BJ (cell line): Measurements from ENCODE around the gene QARS1. TPM values are rescaled to one million over a fixed set of nuclear protein-coding genes. Genes with fewer than 3 reads are reported as not detected.

Experiments used
- CTCF ChIA-PET: fragments of 350-600 bp; formaldehyde crosslinking; extraction: SDS; loops from one replicate; lab custom pipeline; 2021; ENCODE audit warnings: antibody characterized with exemption, inconsistent platforms; lab: Yijun Ruan, JAX
- POLR2A ChIA-PET: fragments of 300-600 bp; sonication (Branson Sonifier 250); formaldehyde crosslinking; extraction: SDS; loops from one replicate; lab custom pipeline; 2021; ENCODE audit warnings: antibody characterized with exemption; lab: Charles Lee
- DNase-seq: peaks from one replicate; pipeline ENCODE4 v3.0.0-alpha.2; 2011; ENCODE audit warnings: low read depth
- H3K27me3 ChIP-seq: 2 replicates; pipeline ENCODE4 v1.6.0; 2011; ENCODE audit warnings: low read length; ENCODE audit not compliant: control insufficient read depth, insufficient read depth
- H3K36me3 ChIP-seq: 2 replicates; pipeline ENCODE4 v1.5.1; 2011; ENCODE audit warnings: low read length; ENCODE audit not compliant: control insufficient read depth, insufficient read depth
- H3K4me3 ChIP-seq: 2 replicates; pipeline ENCODE4 v1.5.1; 2011; ENCODE audit warnings: low read depth, mild to moderate bottlenecking, control low read depth, low read length
- polyA plus RNA-seq: library from polyadenylated mRNA; depleted of rRNA; stranded (reverse); fragments of >200 nt; gene quantifications from 2 replicates; pipeline ENCODE4 v1.2.3, GENCODE V29; 2011
- TF ChIP-seq, protein P1 (sequence below): IDR thresholded peaks from 2 replicates; pipeline ENCODE4 v1.5.1; 2011; ENCODE audit warnings: low read depth, mild to moderate bottlenecking, control low read depth, inconsistent platforms, low read length, moderate library complexity; ENCODE audit not compliant: insufficient read depth

Gene QARS1
- polyA plus RNA-seq, 1 experiment, result 339 TPM

DNA sequence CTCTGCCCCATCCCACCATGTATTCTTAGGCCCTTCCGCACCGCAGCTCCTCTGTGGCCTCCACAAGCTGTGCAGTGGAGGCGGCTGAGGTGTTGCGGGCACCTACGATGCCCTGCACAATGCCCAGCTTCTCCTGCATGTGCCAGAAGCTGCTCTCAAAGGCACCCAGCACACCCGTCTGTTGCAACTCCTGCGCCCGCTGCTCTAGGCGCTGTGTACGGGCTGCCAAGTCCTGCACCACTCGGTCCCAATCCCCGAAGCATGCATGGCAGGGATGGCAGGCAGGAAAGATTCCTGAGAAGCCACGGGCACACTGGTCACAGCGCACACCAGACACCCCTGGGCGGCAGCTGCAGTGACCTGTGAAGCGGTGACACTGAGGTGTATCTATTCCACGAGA, 19.1 kb upstream of the QARS1 start:
- ChIA-PET CTCF (interaction anchor here (0.9 kb wide), 1 partner anchor 36 kb away, joined by 3 read pairs; no protein-coding TSS in a partner anchor), POLR2A (no interaction called here)
- H3K36me3 ChIP-seq, result peaks cover 54% of the 10 kb centered on the region
- H3K27me3 ChIP-seq, result no peaks in the 10 kb centered on the region
- TF ChIP-seq, protein P1, sequence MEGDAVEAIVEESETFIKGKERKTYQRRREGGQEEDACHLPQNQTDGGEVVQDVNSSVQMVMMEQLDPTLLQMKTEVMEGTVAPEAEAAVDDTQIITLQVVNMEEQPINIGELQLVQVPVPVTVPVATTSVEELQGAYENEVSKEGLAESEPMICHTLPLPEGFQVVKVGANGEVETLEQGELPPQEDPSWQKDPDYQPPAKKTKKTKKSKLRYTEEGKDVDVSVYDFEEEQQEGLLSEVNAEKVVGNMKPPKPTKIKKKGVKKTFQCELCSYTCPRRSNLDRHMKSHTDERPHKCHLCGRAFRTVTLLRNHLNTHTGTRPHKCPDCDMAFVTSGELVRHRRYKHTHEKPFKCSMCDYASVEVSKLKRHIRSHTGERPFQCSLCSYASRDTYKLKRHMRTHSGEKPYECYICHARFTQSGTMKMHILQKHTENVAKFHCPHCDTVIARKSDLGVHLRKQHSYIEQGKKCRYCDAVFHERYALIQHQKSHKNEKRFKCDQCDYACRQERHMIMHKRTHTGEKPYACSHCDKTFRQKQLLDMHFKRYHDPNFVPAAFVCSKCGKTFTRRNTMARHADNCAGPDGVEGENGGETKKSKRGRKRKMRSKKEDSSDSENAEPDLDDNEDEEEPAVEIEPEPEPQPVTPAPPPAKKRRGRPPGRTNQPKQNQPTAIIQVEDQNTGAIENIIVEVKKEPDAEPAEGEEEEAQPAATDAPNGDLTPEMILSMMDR, result no peak
- H3K4me3 ChIP-seq, result no peak overlapping the region
- DNase-seq, result no peak

DNA sequence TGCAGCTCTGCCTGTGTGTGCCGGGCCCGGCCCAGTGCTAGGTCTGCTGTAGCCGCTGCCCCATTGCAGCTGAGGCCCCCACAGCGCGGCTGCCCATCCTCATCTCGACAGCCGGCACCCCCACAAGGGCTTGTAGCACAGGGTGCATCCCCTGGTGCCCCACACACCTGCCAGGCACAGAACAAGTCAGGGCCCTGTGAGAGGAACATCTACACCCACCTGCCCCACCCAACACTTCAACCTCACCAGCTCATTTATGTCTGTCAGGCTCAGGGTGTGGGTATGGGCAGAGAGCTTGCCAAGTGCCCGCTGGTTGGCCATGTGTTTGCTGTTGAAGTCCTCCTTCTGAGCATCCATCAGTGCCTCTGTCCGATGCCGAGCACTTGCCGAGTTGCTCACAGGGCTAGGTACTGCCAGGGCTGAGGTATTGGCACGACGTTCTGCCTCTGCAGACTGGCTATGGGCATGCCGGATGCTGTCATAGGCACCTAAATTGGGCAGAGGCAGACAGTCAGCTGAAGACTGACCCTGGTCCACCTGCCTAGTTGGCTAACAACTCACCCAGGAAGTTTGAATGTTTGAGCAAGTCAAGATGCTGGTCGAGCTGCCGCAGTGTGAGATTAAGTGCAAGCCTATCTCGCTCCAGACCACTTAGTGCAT, 18.5 kb upstream of the QARS1 start:
- POLR2A ChIA-PET, result no interaction called here
- no peak for DNase-seq
- no peak overlapping the region for H3K4me3 ChIP-seq
- H3K36me3 ChIP-seq, result peaks cover 50% of the 10 kb centered on the region
- CTCF ChIA-PET, result interaction anchor here (0.9 kb wide), 1 partner anchor 36 kb away, joined by 3 read pairs; no protein-coding TSS in a partner anchor
- no peaks in the 10 kb centered on the region for H3K27me3 ChIP-seq
- TF ChIP-seq, protein P1, result no peak

DNA sequence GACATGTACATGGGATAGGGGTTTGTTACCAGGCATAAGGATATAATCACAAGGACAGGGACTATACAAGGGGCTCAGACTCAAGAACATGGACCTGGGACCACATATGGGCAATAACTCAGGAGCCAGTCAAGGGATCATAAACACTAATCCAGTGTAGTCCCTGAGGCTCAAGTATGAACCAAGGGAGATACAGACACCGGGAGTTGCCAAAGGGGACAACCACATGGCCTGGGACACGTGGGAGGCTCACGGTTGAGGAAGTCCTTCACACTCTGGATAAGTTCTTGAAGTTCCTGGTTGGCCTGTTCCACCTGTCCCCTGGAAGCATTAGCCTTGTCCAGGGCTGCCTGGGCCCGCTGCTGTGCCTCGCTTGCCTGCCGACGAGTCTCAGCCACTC, 17.9 kb upstream of the QARS1 start:
- peaks cover 55% of the 10 kb centered on the region for H3K36me3 ChIP-seq
- H3K4me3 ChIP-seq, result no peak overlapping the region
- ChIA-PET POLR2A (no interaction called here), CTCF (no interaction called here)
- TF ChIP-seq, protein P1, result no peak
- no peak for DNase-seq
- no peaks in the 10 kb centered on the region for H3K27me3 ChIP-seq

DNA sequence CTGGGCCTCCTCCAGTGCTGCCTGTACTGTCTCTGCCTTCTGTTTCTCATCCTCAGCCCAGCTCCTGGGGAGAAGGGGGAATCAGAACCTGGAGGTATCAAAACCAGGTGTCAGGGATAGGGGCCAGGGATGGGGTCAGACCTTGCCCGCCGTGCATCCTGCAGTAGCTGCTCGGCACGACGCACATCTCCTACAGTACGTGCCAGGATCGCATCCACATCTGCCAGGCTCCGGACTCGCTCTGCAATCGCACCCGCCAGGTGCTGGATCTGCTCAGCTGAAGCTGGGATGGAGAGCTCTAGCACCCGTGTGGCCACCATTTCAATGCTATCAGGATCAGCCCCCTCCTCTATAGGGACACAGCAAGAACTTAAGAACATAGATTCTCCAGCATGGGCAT, 17.5 kb upstream of the QARS1 start:
- Histone ChIP-seq H3K27me3 (no peaks in the 10 kb centered on the region), H3K4me3 (no peak overlapping the region), H3K36me3 (peaks cover 59% of the 10 kb centered on the region)
- TF ChIP-seq, protein P1, result no peak
- ChIA-PET CTCF (interaction anchor here (2.6 kb wide), 1 partner anchor 11 kb away, joined by 12 read pairs; the partner anchor contains the start of gene LAMB2), POLR2A (interaction anchor here (2.2 kb wide), 1 partner anchor 12 kb away, joined by 9 read pairs; no protein-coding TSS in a partner anchor)
- DNase-seq, result no peak

DNA sequence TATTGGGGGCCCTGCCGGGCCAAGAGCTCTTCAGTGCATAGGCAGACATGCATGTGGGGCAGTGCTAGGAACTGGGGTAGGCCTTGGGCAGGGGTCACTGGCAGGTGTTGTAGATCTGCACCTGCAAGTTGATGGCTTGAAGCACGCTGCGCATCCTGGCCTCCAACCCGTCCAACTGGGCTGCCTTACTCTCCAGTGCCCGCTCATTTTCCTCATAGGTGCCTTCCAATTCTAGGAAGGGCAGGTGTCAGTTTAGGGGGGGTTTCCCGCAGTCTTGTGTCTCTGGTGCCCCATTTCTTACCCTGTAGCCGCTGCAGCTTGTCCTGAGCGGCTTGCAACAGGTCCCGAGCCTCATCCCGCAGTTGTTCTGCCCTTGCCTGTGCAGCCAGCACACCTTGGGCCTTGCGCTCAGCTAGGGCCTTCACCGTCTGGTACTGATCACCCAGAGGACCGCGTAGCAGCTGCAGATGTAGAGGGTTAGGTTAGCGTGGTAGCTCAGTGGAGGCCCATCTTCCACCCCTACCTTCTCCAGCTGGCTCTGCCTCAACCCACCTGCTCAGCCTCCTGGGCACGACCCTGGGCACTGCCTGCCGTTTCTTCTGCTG, 16.7 kb upstream of the QARS1 start:
- ChIA-PET CTCF (interaction anchor here (0.7 to 2.6 kb wide), 3 partner anchors 12 to 150 kb away, joined by 3 to 12 read pairs (median 3); partner anchors contain the start of gene LAMB2), POLR2A (interaction anchor here (0.6 to 2.2 kb wide), 2 partner anchors 11 to 13 kb away, joined by 4 to 9 read pairs; partner anchors contain the start of gene LAMB2)
- no peaks in the 10 kb centered on the region for H3K27me3 ChIP-seq
- H3K36me3 ChIP-seq, result peaks cover 64% of the 10 kb centered on the region
- no peak for DNase-seq
- TF ChIP-seq, protein P1, result no peak
- H3K4me3 ChIP-seq, result no peak overlapping the region; the same call in 1 of the 2 replicates
